Testis (tissue), 2 donors: Measurements from ENCODE around the gene C7orf57.

Experiments
- CTCF ChIP-seq, 3 experiments: fragments of 450-650 bp in 2 of 3; fragments of 200-600 bp in 1 of 3; sonication (generic) in 1 of 3; IDR thresholded peaks; one replicate each; pipeline ENCODE4 v1.5.1; 2016 to 2019; ENCODE audit warnings: antibody characterized with exemption in 3 of 3, mild to moderate bottlenecking in 2 of 3, moderate library complexity in 1 of 3
- POLR2A ChIP-seq: fragments of 450-650 bp; IDR thresholded peaks from one replicate; pipeline ENCODE4 v1.6.1; 2017; ENCODE audit warnings: antibody characterized with exemption, mild to moderate bottlenecking, moderate library complexity

- TF ChIP-seq CTCF (IDR thresholded peaks at IDR 0.05) (no peak), POLR2A (no peak)
These were observed 59.5 kb downstream of the C7orf57 start for GRCh38 chr7:48094861-48095293.
